ENCODE results near the gene UNC5B. TPM values are rescaled to one million over a fixed set of nuclear protein-coding genes. Genes with fewer than 3 reads are reported as not detected.

The UNC5B gene
- total and polyA plus RNA-seq, 4 donors: 2.9 to 13.0 (median 8.5) TPM

DNA sequence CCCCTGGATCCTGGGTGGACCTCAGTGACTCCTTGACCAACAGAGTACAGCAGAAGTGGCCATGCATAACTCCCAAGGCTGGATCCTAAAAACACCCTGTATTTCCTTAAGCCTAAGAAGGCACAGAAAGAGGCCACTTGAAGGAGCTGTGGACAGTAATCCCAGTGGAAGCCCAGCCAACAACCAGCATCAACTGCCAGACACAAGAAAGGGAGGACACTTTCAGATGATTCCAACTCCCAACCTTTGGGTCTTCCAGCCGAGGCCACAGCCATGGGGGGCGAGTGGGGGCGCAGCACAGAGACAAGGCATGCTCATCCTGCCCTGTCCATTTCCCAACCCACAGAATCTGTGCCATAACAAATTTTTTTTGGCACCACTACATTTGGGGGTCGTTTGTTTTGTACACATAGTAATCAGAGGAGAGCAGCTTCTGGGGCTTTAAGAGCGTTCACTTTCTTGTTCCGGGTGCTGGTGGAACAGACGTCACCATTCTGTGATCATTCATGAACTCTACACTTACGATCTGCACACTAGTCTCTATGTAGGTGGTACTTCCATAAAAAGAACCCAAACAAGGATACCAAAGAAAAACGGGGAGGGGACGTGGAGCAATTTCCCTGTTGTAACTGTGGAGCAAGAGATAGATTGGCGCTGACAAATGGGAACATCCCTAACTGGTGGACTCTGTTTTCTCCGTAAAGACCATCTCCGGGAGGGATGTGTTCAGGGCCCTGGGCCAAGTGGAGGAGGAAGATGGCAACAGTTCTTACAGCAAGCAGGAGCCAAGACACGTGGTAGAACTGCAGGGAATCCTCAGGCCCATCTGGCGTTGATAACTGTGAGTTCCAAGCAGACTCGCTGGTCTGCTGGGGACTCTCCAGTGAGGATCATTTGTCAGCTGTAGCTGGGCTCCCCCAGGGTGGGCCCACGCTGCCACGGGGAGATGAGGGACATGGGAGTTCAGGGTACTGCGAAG, 100.7 kb downstream of the UNC5B start:
- ATAC-seq (ENCODE audit: low FRiP score): peak; percentile 74
- no peak overlapping the region for H3K27ac ChIP-seq (ENCODE audit: low read depth in 1 of 2, low read length in 2 of 2)
- DNase-seq: peak in 1 of 2 donors; percentile 70

DNA sequence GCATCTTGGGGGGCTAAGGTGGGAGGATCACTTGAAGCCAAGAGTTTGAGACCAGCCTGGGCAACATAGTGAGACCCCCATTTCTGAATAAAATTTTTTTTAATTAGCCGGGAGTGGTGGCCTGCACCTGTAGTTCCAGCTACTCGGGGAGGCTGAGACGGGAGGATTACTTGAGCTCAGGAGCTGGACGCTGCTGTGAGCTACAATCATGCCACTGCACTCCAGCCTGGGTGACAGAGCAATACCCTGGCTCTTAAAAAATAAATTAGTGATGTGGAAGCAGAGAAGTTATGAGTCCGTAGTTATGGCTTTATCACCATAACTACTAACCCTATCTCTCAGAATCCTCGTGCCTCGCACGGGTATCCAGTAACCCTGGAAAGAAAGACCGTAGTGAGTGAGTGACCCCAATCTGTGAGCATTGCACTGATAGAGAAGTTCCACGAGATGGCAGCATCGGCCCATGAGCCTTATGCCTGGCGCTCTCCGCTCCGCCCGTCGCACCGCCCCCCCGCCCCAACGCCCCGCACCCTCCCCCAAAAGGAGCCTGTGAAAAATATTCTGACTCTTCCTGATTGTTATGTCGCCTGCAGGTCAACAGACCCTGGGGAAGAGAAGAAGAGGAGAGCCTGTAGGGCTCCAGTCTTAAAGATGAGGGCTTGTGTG, 101.8 kb downstream of the UNC5B start:
- intact Hi-C loops (cut with DNase I): loop anchor here (2.0 to 10.0 kb wide), 6 partner anchors 61 to 1021 kb away; no protein-coding TSS in a partner anchor

More for the DNA sequence above, 100.7 kb downstream of the UNC5B start:
- Histone ChIP-seq H3K4me1 (ENCODE audit: control insufficient read depth in 1 of 2, insufficient read depth in 2 of 2, low read length in 2 of 2) (no peaks in the 10 kb centered on the region), H3K4me3 (ENCODE audit: low read length in 2 of 2) (no peak overlapping the region), H3K9me3 (ENCODE audit: control insufficient read depth, low read length) (no peaks in the 10 kb centered on the region), H3K36me3 (ENCODE audit: control insufficient read depth in 1 of 2, insufficient read depth in 2 of 2, low read length in 1 of 2) (no peaks in the 10 kb centered on the region), H3K27me3 (ENCODE audit: control insufficient read depth in 1 of 2, insufficient read depth in 2 of 2, low read length in 1 of 2) (no peaks in the 10 kb centered on the region)
- 36 to 41% methylated on average over 19 of the region's 19 CpGs for WGBS, 2 donors
- intact Hi-C loops (cut with DNase I): loop anchor here (5.0 to 10.0 kb wide), 5 partner anchors 62 to 1022 kb away; no protein-coding TSS in a partner anchor

DNA sequence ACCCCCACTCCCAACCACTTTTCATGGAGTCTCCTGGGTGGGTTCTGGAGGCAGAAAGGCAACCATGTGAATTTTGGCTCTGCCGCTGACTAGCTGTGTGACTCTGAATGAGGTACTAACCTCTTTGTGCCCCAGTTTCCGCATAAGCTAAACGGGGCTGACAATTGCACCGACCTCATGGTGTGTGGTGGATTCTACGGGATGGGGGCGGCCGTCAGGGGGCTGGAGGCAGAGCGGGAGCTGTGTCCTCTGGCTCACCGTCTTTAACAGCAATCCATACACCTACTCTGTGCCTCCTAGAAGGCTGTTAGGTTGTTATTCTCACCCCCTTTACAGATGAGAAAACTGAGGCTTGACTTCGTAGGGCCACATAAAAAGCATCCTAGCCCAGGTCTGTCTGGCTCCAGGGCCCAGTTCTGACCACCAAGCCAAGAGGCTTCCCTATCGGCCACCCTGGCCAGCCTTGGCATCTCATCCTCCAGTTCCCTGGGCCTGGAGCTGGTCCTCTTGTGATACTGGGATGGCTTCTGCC, 102.4 kb downstream of the UNC5B start:
- Histone ChIP-seq H3K4me1 (ENCODE audit: control insufficient read depth in 1 of 2, insufficient read depth in 2 of 2, low read length in 2 of 2) (peaks cover 0 to 1% of the 10 kb centered on the region in 2 donors), H3K4me3 (ENCODE audit: low read length in 2 of 2) (no peak overlapping the region), H3K27ac (ENCODE audit: low read depth in 1 of 2, low read length in 2 of 2) (no peak overlapping the region), H3K36me3 (ENCODE audit: control insufficient read depth in 1 of 2, insufficient read depth in 2 of 2, low read length in 1 of 2) (no peaks in the 10 kb centered on the region), H3K27me3 (ENCODE audit: control insufficient read depth in 1 of 2, insufficient read depth in 2 of 2, low read length in 1 of 2) (no peaks in the 10 kb centered on the region), H3K9me3 (ENCODE audit: control insufficient read depth, low read length) (no peaks in the 10 kb centered on the region)
- no peak for ATAC-seq (ENCODE audit: low FRiP score)
- DNase-seq: no peak
- intact Hi-C loops (cut with DNase I): loop anchor here (2.0 to 10.0 kb wide), 8 partner anchors 60 to 1020 kb away; no protein-coding TSS in a partner anchor
- 48 to 55% methylated on average over 11 of the region's 11 CpGs for WGBS, 2 donors

More for the DNA sequence above, 101.8 kb downstream of the UNC5B start:
- DNase-seq (peak; percentile 70 to 87), ATAC-seq (ENCODE audit: low FRiP score) (peak; percentile 75)
- Histone ChIP-seq H3K4me1 (ENCODE audit: control insufficient read depth in 1 of 2, insufficient read depth in 2 of 2, low read length in 2 of 2) (no peaks in the 10 kb centered on the region), H3K9me3 (ENCODE audit: control insufficient read depth, low read length) (no peaks in the 10 kb centered on the region), H3K4me3 (ENCODE audit: low read length in 2 of 2) (no peak overlapping the region), H3K36me3 (ENCODE audit: control insufficient read depth in 1 of 2, insufficient read depth in 2 of 2, low read length in 1 of 2) (no peaks in the 10 kb centered on the region), H3K27me3 (ENCODE audit: control insufficient read depth in 1 of 2, insufficient read depth in 2 of 2, low read length in 1 of 2) (no peaks in the 10 kb centered on the region), H3K27ac (ENCODE audit: low read depth in 1 of 2, low read length in 2 of 2) (no peak overlapping the region)
- 6 to 7% methylated on average over 21 of the region's 21 CpGs for WGBS, 2 donors

DNA sequence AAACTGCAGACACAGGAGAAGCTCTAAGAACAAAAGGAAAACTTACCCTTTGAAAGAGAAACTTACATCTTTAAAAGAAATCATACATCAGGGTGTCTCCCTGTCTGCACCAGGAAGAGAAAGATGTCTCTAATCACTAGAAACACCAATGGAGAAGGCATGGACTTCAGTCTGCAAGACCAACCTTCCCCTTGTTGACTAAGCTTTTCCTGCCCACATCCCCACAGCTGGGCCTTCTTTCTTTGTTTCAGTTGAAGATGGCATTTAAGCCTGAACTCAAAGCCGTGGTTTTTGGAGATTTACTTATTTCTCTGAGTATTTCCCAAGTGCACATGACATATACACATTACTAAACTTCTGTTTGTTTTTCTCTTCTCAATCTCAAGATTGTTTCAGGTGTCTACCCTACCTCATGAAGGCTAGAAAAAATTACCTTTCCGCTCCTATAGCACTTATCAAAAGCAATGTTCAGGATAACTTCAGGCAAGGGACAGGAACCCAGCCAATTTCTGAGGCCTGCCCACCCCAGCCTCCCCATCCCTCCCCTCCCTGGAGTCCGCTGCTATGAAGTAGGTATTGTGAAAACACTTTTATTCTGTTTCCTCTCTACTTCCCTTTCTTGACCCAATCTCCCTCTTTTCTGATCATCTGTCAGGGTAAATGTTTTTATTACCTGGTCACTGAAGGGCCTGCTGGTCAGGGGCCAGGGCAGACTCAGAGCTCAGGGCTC, 103.9 kb downstream of the UNC5B start:
- Histone ChIP-seq H3K27me3 (ENCODE audit: control insufficient read depth in 1 of 2, insufficient read depth in 2 of 2, low read length in 1 of 2) (no peaks in the 10 kb centered on the region), H3K9me3 (ENCODE audit: control insufficient read depth, low read length) (no peaks in the 10 kb centered on the region), H3K4me1 (ENCODE audit: control insufficient read depth in 1 of 2, insufficient read depth in 2 of 2, low read length in 2 of 2) (peaks cover 0 to 1% of the 10 kb centered on the region in 2 donors), H3K4me3 (ENCODE audit: low read length in 2 of 2) (no peak overlapping the region), H3K27ac (ENCODE audit: low read depth in 1 of 2, low read length in 2 of 2) (no peak overlapping the region), H3K36me3 (ENCODE audit: control insufficient read depth in 1 of 2, insufficient read depth in 2 of 2, low read length in 1 of 2) (no peaks in the 10 kb centered on the region)
- intact Hi-C loops (cut with DNase I): loop anchor here (5.0 to 10.0 kb wide), 5 partner anchors 59 to 1019 kb away; no protein-coding TSS in a partner anchor
- DNase-seq (no peak), ATAC-seq (ENCODE audit: low FRiP score) (no peak)
- 85% methylated on average over 3 of the region's 3 CpGs for WGBS, 2 donors

DNA sequence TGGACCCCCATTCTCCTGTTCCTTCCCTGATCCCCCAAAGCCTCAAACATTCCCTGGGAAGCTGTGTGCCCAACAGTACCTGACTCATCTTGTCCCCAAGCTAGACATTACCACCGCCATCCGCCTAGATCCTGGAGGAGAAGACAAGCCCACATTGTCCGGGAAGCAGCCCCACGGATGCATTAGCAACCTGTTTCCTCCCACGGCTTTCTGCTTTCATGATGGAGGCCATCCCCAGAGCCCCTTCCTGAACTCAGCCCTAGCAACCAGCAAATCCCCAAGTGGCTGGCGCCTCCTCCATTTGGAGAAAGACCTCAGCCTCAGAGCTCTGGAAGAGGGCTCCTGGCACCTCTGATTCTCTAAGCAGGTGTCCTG, 104.4 kb downstream of the UNC5B start:
- Histone ChIP-seq H3K4me3 (ENCODE audit: low read length in 2 of 2) (no peak overlapping the region), H3K36me3 (ENCODE audit: control insufficient read depth in 1 of 2, insufficient read depth in 2 of 2, low read length in 1 of 2) (no peaks in the 10 kb centered on the region), H3K9me3 (ENCODE audit: control insufficient read depth, low read length) (no peaks in the 10 kb centered on the region), H3K27me3 (ENCODE audit: control insufficient read depth in 1 of 2, insufficient read depth in 2 of 2, low read length in 1 of 2) (no peaks in the 10 kb centered on the region), H3K27ac (ENCODE audit: low read depth in 1 of 2, low read length in 2 of 2) (no peak overlapping the region), H3K4me1 (ENCODE audit: control insufficient read depth in 1 of 2, insufficient read depth in 2 of 2, low read length in 2 of 2) (peaks cover 0 to 1% of the 10 kb centered on the region in 2 donors)
- ATAC-seq (ENCODE audit: low FRiP score): no peak
- 88 to 93% methylated on average over 6 of the region's 6 CpGs for WGBS, 2 donors
- intact Hi-C loops (cut with DNase I): loop anchor here (5.0 to 10.0 kb wide), 5 partner anchors 58 to 1018 kb away; no protein-coding TSS in a partner anchor
- DNase-seq: no peak

DNA sequence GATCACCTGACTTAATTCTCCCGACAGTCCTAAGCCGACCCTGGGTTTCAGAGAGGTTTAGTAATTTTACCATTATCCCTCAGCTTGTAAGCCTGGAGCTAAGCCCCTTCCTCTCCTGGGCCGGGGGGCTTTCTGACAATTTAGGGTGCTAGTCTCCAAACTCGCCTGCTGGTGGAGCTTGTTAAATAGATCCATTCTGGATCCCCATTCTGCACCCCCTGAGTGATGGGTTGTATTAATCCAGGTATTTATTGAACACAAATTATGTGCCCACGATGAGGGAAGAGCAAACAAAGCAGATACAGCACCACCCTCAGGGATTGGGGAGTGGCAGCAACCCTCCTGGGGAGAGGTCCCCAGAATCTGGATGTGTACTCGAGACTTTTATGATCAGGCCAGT, 105.4 kb downstream of the UNC5B start:
- intact Hi-C loops (cut with DNase I): loop anchor here (5.0 to 10.0 kb wide), 5 partner anchors 57 to 1017 kb away; no protein-coding TSS in a partner anchor
- Histone ChIP-seq H3K9me3 (ENCODE audit: control insufficient read depth, low read length) (no peaks in the 10 kb centered on the region), H3K36me3 (ENCODE audit: control insufficient read depth in 1 of 2, insufficient read depth in 2 of 2, low read length in 1 of 2) (no peaks in the 10 kb centered on the region), H3K27ac (ENCODE audit: low read depth in 1 of 2, low read length in 2 of 2) (no peak overlapping the region), H3K4me1 (ENCODE audit: control insufficient read depth in 1 of 2, insufficient read depth in 2 of 2, low read length in 2 of 2) (peaks cover 0 to 1% of the 10 kb centered on the region in 2 donors), H3K4me3 (ENCODE audit: low read length in 2 of 2) (no peak overlapping the region), H3K27me3 (ENCODE audit: control insufficient read depth in 1 of 2, insufficient read depth in 2 of 2, low read length in 1 of 2) (no peaks in the 10 kb centered on the region)
- ATAC-seq (ENCODE audit: low FRiP score) (no peak), DNase-seq (no peak)
- WGBS, 2 donors: 82 to 84% methylated on average over 6 of the region's 6 CpGs

DNA sequence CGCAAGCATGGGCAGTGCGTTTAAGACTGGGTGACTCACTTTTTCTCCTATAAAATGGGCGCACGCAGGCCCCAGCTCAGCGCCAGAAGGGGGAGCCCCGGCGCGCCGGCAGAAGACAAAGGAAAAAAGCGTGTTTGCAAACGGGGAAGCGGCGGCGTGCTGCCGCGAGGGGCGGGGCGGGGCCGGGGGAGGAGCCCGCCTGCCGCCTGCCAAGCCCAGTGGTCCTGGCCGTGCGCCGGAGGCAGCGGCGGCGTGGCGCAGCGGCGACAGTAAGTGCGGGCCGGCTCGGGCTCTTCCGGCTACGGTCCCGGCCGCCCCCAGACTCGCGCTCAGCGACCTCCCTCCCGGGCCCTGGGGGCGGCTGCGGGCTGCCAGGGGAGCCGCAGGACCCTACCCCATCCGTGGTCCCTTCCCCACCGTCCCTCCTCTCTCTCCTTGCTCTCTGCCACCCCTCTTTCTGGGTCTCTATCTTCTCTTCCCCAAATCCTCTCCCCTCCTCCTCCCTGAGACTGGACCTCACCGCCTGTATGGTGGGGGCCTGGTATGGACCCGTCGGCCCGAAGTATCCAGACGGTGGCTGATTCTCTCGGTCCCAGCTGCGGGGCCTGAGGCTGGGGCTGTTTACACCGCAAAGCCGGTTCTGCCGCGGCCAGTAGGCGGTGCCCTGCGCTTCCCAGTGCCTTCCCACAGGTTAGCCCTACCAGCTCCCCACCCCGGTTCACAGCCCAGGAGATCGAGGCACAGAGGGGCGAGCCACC, 106.9 kb downstream of the UNC5B start, which contains the start of gene SLC29A3:
SLC29A3 (plus strand) TSS at position 218 of the 758 bp plus-strand sequence; CDS start at position 269, 51 bp downstream.
- DNase-seq: peak; percentile 88 to 92
- H3K9me3 ChIP-seq (ENCODE audit: control insufficient read depth, low read length): no peaks in the 10 kb centered on the region
- no peaks in the 10 kb centered on the region for H3K36me3 ChIP-seq (ENCODE audit: control insufficient read depth in 1 of 2, insufficient read depth in 2 of 2, low read length in 1 of 2)
- peak within 1 kb of the TSS; percentile 8 to 67 for H3K4me3 ChIP-seq (ENCODE audit: low read length in 2 of 2)
- peak; percentile 91 for ATAC-seq (ENCODE audit: low FRiP score)
- peaks cover 0 to 1% of the 10 kb centered on the region in 2 donors for H3K4me1 ChIP-seq (ENCODE audit: control insufficient read depth in 1 of 2, insufficient read depth in 2 of 2, low read length in 2 of 2)
- H3K27me3 ChIP-seq (ENCODE audit: control insufficient read depth in 1 of 2, insufficient read depth in 2 of 2, low read length in 1 of 2): no peaks in the 10 kb centered on the region
- intact Hi-C loops (cut with DNase I): loop anchor here (5.0 to 10.0 kb wide), 5 partner anchors 56 to 1016 kb away; no protein-coding TSS in a partner anchor
- H3K27ac ChIP-seq (ENCODE audit: low read depth in 1 of 2, low read length in 2 of 2): no peak within 1 kb of the TSS
- WGBS, 2 donors: 1% methylated on average over 59 to 62 of the region's 62 CpGs
